ENCODE measurements around the gene ERGIC1.

Gene ERGIC1

GRCh38 chr5:172953776-172954675 lies 120.0 kb downstream of the ERGIC1 start:
- TF ChIP-seq, protein P1, sequence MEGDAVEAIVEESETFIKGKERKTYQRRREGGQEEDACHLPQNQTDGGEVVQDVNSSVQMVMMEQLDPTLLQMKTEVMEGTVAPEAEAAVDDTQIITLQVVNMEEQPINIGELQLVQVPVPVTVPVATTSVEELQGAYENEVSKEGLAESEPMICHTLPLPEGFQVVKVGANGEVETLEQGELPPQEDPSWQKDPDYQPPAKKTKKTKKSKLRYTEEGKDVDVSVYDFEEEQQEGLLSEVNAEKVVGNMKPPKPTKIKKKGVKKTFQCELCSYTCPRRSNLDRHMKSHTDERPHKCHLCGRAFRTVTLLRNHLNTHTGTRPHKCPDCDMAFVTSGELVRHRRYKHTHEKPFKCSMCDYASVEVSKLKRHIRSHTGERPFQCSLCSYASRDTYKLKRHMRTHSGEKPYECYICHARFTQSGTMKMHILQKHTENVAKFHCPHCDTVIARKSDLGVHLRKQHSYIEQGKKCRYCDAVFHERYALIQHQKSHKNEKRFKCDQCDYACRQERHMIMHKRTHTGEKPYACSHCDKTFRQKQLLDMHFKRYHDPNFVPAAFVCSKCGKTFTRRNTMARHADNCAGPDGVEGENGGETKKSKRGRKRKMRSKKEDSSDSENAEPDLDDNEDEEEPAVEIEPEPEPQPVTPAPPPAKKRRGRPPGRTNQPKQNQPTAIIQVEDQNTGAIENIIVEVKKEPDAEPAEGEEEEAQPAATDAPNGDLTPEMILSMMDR (IDR thresholded peaks at IDR 0.05) = no peak

DNA sequence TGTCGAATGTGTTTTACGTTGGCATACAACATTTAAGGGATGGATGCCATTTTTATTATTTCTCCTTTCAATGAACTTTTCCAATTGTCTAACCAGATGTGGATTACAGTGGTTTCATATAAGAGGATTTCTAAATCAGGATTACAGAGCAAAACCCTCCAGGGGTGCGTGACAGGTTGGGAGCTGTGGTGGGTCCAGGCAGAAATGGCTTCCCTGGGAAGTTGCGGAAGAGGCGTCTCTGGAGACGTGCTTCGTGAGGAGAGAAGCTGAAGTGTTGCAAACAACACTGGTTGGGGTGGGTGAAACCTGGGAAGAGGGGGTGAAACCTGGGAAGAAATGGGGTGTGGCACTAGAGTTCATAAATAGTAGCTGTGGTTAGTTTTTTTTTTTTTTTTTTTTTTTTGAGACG lies 120.7 kb downstream of the ERGIC1 start:
- TF ChIP-seq, protein P1 (IDR thresholded peaks at IDR 0.05) = no peak

DNA sequence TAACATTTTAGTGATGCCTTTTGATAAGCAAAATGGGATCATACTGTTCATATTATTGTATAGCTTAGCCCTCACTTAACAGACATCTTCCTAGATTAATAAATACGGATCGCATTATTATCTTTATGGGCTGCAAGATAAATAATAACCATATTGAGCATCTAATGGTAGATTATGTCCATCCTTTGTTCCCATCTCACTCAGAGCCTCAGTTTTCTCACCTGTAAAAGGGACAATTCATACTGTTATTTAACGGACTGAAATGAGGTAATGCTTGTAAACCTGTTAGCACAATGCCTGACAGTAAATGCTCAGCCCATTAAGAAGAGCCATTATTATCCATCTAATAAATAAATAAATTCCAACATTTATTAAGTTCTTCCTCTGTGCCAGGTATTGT lies 122.2 kb downstream of the ERGIC1 start:
- TF ChIP-seq, protein P1 (IDR thresholded peaks at IDR 0.05) = no peak

- TF ChIP-seq, protein P1 (IDR thresholded peaks at IDR 0.05) = no peak
These were observed 122.9 kb downstream of the ERGIC1 start for GRCh38 chr5:172956936-172957335.

DNA sequence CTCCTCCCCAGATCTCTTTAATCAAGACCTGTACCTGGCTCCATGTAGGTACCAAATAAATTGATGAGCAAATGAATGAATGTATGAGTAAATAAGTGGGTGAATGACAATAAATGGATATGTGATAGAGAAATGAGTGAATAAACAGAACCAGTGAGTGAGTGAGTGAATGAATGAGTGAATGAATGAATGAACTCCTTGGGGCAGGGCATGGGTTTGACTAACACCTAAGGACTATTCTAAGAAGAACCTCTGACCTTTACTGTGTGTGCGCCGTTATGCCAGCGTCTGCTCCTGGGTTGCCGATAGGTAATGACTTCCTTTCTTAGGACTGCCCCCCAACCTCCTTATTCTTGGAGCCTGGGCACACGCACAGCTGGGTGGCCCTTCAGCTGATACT lies 123.4 kb downstream of the ERGIC1 start:
- TF ChIP-seq, protein P1 (IDR thresholded peaks at IDR 0.05) = no peak

GRCh38 chr5:172958331-172959046 lies 124.4 kb downstream of the ERGIC1 start:
- TF ChIP-seq, protein P1 (IDR thresholded peaks at IDR 0.05) = no peak

GRCh38 chr5:172959824-172960799 lies 126.1 kb downstream of the ERGIC1 start:
- TF ChIP-seq, protein P1 (IDR thresholded peaks at IDR 0.05) = no peak
